ENCODE measurements around the gene TEKT2. TPM values are rescaled to one million over a fixed set of nuclear protein-coding genes. Genes with fewer than 3 reads are reported as not detected.

Gene TEKT2
- not detected for total RNA-seq (2021; fragmentation: NEBNext Ultra II Directional; extraction: Animal tissue kit (Norgen Biotek cat#: 25700))
- long read RNA-seq: 0 reads

- Mint-ChIP-seq H3K4me3 (peak within 1 kb of the TSS; percentile 69), H3K36me3 (ENCODE audit: low read depth) (no peaks in the 10 kb centered on the region)
Observed at GRCh38 chr1:36083635-36084496, at the start of gene TEKT2. Gene TEKT2, plus strand, starts transcription at chr1:36084094. Its CDS starts 828 bp downstream, at chr1:36084922.

GRCh38 chr1:36034692-36035091, 49.2 kb upstream of the TEKT2 start:
- peak; percentile 46 for DNase-seq
- Mint-ChIP-seq H3K9me3 (no peaks in the 10 kb centered on the region), H3K36me3 (ENCODE audit: low read depth) (peaks cover 10% of the 10 kb centered on the region; the same call in 1 of the 2 replicates), H3K4me1 (ENCODE audit: low read depth) (peaks cover 15% of the 10 kb centered on the region), H3K4me3 (no peak overlapping the region), H3K27me3 (ENCODE audit: insufficient read depth) (no peaks in the 10 kb centered on the region), H3K27ac (peak overlapping the region; percentile 52)
- no peak for TF ChIP-seq CTCF (IDR thresholded peaks at IDR 0.05)

More at GRCh38 chr1:36083635-36084496, at the start of gene TEKT2:
- Mint-ChIP-seq H3K27me3 (ENCODE audit: insufficient read depth) (no peaks in the 10 kb centered on the region; the same call in 1 of the 2 replicates), H3K27ac (no peak within 1 kb of the TSS), H3K9me3 (no peaks in the 10 kb centered on the region), H3K4me1 (ENCODE audit: low read depth) (peaks cover 12% of the 10 kb centered on the region)
- no peak for DNase-seq
- peak; percentile 13; the same call in 1 of the 2 replicates for TF ChIP-seq CTCF (IDR thresholded peaks at IDR 0.05)

GRCh38 chr1:36035154-36035553, 48.7 kb upstream of the TEKT2 start:
- no peak for TF ChIP-seq CTCF (IDR thresholded peaks at IDR 0.05)
- Mint-ChIP-seq H3K4me3 (no peak overlapping the region), H3K9me3 (no peaks in the 10 kb centered on the region), H3K27ac (peak overlapping the region; percentile 52), H3K36me3 (ENCODE audit: low read depth) (peaks cover 10% of the 10 kb centered on the region; the same call in 1 of the 2 replicates), H3K4me1 (ENCODE audit: low read depth) (peaks cover 15% of the 10 kb centered on the region), H3K27me3 (ENCODE audit: insufficient read depth) (no peaks in the 10 kb centered on the region)
- DNase-seq: no peak

- H3K4me1 Mint-ChIP-seq (ENCODE audit: low read depth): peaks cover under 1% of the 10 kb centered on the region; the same call in 1 of the 2 replicates
- H3K27ac Mint-ChIP-seq: no peak overlapping the region
- TF ChIP-seq CTCF (IDR thresholded peaks at IDR 0.05): no peak
- no peaks in the 10 kb centered on the region for H3K27me3 Mint-ChIP-seq (ENCODE audit: insufficient read depth)
- no peak for DNase-seq
- no peak overlapping the region for H3K4me3 Mint-ChIP-seq
- peaks cover 14% of the 10 kb centered on the region for H3K36me3 Mint-ChIP-seq (ENCODE audit: low read depth)
- H3K9me3 Mint-ChIP-seq: no peaks in the 10 kb centered on the region
Observed at GRCh38 chr1:36040238-36040637, 43.7 kb upstream of the TEKT2 start.

- no peaks in the 10 kb centered on the region for H3K4me1 Mint-ChIP-seq (ENCODE audit: low read depth)
- DNase-seq: no peak
- peaks cover 26% of the 10 kb centered on the region for H3K36me3 Mint-ChIP-seq (ENCODE audit: low read depth)
- no peaks in the 10 kb centered on the region for H3K9me3 Mint-ChIP-seq
- no peak for TF ChIP-seq CTCF (IDR thresholded peaks at IDR 0.05)
- no peak overlapping the region for H3K4me3 Mint-ChIP-seq
- H3K27ac Mint-ChIP-seq: no peak overlapping the region
- H3K27me3 Mint-ChIP-seq (ENCODE audit: insufficient read depth): no peaks in the 10 kb centered on the region; the same call in 1 of the 2 replicates
Observed at GRCh38 chr1:36051821-36052220, 32.1 kb upstream of the TEKT2 start.

Data from HFFc6 (cell line).